HG03066 (cell line): ENCODE data around the gene TMEM43.

Source experiments
- ATAC-seq: cut with Tn5 transposase; IDR thresholded peaks from one replicate; pipeline ENCODE4 v1.9.1; 2021; ENCODE audit warnings: low read depth; ENCODE audit not compliant: unreplicated experiment

Gene TMEM43

DNA sequence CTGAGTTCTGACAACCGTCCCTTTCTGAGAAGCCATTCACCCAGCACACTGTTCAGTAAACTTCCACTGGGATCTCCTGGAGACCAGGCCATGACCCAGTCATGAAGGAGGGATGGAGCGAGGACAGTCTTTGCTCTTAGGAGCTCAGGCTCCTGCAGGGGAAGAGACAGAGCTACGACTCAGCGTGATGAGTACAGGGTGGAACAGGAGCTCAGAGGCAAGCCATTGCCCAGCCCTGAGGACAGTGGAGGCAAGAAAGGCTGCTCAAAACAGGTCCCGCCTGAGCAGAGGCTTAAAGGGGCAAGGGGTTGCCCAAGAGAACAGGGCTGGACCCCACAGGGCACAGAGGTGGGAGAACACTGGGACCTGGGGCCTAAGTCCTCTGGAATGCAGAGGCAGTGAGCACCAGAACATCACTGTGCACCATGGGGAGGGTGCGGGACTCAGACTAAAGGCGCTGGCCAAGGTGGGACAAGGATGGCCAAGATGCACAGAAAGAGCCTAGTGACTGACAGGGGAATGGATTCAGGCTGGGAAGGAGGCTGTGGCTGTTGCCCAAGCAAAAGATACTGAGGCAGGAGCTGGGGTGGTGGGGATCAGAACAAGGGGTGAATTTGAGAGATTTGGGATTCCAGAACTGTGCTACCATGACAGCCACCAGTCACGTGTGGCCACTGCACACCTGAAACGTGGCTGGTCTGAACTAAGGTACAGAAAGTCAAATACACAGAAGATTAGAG lies 25.8 kb downstream of the TMEM43 start:
- ATAC-seq, result no peak

DNA sequence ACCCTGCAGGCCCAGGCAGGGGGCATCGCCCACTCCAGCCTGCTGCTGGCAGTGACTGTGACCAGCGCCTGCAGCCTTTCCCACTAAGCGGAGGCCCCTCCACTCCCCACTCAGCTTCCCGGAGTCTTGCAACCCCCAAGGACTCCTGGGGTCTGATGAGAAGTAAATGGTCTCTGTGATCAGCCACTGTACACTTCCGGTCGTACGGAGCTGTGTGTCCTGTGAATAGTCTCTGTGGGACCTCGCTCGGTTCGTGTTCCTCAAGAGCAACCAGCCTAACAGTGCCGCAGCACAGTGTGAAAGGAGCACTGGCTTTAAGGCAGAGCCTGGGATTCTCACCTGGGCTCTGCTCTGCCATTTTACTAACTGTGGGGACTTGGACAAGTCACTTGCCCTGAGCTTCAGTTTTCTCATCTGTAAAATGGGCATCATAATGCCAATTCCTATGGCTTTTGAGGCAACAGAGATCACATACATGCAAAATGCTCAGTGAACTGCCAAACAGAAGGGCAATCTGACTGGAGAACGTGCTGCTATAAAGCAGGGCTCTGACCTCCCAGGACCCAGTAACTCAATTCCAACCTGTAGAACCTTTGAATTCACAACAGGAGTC lies 26.7 kb downstream of the TMEM43 start:
- no peak for ATAC-seq

DNA sequence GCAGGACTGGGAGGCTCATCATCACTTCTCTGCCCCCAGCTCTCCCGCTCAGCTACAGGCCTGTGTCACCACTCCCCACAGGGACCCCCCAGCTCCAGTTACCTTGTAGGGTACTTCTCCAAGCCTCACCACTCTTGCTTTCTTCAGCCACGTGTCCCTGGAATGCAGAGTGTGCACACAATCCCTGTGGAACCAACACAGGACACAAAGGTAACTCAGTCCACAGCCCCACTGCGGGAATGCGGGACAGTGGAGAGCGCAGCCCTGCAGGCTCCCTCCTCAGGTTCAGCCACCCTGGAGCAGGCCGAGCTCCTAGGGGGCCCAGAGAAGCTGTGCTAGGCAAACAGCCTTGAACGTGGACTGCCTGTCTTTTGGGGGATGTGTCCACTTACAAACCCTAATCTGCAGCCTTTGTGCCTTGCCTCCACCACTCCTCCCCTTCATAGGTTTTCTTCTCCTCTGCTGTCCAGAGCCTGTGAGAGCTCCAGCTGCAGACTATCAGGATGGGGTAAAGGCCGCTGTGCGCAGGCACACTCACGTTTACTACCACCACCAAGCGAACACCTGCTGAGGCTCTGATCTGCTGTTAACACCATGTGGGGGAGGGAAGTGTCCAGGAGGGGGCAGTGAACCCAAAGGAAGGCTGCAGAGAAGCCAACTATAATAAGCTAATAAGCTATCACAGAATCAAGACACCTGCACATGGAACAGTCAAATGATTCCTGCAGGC lies 27.5 kb downstream of the TMEM43 start:
- no peak for ATAC-seq

DNA sequence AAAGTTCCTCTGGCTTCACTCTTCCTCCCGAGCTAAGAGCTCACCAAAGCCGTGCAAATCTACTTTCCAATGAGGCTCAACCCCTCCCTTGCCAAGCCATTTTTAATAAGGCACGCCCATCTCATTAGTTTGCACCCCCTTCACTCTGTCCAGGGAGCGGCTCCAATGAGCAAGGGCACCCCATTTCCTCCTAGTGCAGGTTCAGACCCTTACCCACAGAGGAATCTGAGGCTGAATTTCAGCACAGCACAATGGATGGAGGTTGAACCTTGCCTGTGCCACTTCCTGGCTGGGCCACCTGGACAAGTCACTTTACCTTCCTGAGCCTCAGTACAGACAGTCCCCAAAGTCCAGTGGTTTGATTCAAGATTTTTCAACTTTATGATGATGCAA lies 28.1 kb downstream of the TMEM43 start:
- no peak for ATAC-seq

DNA sequence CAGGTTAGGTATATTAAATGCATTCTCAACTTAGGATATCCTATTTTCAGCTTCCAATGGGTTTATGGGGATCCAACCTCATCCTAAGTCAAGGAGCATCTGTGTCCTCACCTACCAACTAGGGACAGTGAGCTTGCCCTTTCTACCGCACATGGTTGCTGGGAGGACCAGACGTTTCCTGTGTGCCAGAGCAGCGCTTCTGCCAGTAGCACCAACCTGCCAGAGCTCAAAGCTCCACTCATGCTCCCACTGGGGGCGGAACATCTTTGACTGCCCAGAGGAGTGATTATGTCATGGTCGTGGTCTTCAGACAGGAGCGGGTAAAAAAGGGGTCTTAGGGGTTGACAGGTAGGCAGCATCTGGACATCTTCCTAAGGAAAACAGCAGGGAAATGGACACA lies 28.8 kb downstream of the TMEM43 start:
- no peak for ATAC-seq

DNA sequence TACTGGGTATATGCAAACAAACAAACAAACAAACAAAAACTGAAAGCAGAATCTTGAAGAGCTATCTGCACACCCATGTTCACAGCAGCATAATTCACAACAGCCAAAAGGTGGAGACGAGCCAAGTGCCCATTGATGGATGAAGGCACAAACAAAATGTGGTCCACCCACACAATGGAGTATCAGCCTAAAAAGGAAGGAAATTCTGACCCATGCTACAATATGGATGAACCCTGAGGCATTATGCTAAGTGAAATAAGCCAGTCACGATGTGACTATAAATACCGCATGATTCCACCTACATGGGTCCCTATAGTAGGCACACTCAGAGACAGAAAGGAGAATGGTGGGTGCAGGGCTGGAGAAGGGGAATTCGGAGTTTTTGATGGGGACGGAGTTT lies 29.4 kb downstream of the TMEM43 start:
- no peak for ATAC-seq

DNA sequence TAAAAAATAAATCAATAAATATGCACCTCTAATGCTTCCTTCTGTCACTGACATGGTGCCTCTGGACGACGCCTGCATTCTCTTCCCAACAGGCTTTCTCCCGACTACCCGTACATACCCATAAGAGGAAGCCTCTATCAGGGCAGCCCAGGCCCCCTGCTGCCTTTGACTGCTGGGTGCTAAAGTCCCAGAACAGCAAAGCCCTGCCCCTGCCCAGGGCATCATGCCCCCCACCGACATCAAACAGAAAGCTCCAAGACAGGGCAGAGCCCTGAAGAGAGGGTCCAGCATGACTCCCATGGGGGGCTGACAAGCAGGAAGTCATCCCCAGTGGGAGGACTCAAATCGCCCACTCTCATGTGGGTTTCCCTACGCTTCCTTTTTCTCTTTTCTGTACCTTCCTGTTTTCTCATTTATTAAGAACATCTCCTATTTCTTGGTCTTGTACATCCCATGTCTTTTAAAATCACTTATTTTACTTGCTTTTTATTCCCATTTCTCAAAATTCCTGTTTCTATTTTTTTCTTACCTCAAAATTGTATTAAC lies 30.1 kb downstream of the TMEM43 start:
- no peak for ATAC-seq

DNA sequence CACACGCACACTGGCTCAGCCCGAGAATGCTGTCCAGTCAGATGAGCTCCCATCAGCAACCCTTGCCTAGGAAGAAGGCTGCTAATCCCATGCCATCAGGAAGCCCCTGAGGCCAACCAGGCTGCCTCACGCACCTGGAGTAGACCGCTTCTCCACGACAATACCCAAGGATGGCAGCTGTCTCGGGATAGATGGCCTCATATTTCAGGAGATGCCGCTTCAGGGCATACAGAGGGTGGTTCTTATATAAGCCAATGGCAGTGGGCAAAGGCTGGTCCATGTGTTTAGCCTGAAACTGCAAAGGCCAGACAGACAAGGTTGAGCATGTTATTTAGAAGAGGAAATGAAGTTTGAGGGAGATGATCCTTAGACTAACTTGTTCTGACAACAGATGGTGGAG lies 31.3 kb downstream of the TMEM43 start:
- ATAC-seq, result no peak

DNA sequence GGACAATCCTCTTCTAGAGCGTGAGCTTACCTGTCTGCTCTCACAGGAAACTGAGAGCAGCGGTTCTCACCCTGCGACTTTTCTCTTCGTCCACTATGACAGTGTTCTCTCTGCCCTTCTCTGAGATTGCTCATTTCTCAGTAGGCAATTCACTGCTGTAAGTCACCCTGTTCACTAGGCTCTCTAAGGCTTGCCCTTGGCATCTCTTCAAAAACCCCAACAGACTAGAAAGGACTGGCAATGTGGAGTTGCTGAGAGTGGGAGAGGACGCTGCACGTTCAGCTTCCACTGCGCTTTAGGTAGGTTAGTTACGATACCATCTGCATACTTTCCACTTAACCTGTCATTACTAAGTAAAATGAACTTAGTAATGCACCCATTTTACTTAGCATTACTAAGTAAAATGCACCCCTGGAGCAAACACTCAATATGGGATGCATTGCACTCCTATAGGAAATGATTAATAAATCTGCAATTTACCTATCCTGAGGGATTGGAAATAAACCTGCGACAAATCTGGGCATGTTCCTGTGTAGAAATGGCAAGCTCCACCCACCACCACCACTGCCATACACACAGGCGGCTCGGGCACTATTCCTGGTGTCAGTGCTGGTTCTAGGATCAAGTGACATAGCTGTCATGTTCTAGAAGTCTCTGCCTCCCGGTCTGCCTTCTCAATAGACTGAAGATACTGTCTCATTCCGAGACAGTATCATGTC lies 32.1 kb downstream of the TMEM43 start:
- no peak for ATAC-seq

DNA sequence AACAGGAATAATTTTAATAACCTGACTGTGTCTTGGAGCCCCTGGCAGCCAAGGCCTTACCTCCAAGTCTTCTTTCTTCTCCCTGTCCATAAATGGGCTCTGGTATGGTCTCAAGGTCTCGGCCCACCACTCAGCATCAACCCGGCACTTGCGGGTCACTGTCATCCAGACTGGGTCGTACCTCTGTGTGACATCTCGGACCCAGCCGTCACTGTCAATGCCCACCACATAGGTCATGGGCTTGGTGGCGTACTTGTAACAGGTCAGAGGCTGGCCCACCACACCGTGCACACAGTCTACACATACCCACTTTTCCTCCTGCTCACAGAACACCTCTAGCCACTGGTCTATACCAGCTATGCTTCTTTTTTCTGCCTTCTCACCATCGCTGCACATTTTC lies 33.1 kb downstream of the TMEM43 start:
- ATAC-seq, result no peak

DNA sequence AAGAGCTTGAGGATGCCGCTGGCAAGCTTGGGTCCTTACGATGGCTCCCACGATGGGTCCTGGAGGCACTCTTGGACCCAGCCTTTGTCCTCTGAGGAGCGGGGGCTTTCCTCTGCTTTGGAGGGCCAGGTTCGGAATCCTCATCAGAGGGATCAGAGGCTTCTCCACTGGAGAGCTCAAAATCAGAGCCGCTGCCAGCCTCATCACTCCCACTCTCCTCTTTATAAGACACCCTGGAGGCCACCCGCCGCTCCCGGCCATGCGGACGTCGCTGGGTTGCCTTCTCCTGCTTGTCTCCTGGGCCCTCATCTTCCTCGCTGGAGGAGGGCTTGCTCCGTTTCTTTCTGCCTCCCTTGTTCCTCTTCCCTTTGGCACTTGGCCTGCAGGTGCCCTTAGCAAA lies 33.5 kb downstream of the TMEM43 start:
- ATAC-seq, result no peak

DNA sequence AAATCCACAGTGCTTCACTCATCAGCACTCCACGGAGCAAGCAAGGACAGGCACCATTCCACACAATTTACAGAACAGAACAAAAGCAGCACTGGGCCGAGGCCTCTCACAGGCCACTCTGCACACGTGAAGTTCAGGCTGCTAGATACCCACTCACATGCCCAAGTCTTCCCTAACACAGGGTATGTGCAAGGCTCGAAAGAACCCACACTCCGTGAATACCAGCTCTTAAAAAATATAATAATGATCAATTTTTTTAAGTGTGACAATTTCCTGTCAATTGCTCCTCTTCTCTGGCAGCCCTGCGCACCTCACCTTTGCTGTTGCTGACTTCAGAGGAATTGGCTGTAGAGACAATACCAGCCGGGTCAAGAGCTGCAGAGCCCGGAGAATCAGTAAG lies 34.6 kb downstream of the TMEM43 start:
- no peak for ATAC-seq

DNA sequence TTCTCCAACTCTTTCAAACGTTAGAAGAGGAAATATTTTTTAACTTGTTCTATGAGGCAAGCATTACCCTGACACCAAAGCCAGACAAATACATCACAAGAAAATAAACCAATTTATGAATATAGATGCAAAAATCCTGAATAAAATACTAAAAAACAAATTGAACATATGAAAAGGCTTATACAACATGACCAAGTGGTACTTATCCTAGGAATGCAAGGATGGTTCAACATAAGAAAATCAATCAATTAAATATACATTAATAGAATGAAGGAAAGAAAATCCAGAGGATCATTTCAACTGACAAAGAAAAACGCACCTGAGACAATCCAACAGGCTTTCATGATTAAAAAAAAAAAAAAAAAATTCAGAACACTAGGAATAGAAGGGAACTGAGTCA lies 36.4 kb downstream of the TMEM43 start:
- no peak for ATAC-seq

DNA sequence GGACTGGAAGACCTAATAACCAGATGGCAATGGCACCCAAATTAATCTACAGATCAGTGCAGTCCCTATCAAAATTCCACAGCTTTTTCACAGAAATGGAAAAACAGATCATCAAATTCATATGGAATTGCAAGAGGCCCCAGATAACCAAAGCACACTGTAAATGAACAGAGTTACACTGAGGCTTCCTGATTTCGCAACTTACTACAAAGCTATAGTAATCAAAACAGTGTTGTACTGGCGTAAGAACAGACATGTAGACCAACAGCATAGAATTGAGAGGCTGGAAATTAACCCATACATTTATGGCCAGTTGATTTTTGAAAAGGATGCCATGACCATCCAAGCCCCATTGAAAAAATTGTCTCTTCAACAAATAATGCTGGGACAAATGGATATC lies 37.3 kb downstream of the TMEM43 start:
- no peak for ATAC-seq

DNA sequence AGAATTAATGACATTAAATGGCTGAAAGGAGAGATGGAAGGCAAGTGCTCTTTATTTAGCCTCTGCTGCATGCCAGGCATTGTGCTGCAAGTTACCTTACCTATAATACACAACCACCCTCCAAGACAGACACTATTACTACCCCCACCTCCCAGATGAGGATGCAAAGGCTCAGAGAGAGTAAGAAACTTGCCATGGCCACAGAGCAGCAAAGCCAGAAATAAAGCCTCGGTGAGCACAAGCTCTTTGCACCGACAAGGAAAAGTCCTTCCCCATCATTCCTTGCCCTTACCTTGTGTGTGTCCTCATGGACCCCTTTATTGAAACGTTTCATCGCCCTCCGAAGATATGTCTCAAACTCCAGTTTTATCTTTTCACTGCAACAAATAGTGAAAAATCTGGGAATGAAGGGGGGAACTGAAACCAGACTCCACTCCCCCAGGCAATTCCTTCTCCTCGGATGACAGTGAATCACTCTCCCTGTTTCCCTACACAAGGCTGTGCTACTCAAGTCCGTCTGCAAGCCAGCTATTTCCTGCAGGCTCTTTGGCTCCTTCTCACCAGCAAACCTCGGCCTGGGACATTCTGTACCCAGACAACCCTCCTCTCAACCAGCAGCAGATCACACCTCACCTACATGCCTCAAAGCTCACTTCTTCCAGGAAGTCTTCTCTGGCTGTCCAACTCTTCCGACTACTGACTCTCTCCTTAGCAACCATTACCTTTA lies 42.2 kb downstream of the TMEM43 start:
- ATAC-seq, result no peak

DNA sequence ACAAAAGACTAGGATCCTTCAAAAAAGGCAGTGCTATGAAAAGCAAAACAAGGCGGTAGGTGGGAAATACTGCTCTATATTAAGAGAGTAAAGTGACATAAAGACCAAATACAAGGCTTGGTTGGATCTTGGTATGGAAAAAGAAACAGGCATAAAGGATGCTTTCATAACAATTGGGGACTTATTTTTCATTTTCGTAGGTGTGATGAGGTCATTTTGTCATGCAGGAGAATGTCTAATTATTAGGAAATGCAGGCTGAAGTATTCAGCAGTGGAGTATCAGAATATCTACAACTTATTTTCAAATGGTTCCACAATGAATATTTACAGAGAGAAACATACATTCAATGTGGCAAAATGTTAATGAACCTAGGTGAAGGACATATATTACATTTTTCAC lies 44.6 kb downstream of the TMEM43 start:
- ATAC-seq, result no peak

DNA sequence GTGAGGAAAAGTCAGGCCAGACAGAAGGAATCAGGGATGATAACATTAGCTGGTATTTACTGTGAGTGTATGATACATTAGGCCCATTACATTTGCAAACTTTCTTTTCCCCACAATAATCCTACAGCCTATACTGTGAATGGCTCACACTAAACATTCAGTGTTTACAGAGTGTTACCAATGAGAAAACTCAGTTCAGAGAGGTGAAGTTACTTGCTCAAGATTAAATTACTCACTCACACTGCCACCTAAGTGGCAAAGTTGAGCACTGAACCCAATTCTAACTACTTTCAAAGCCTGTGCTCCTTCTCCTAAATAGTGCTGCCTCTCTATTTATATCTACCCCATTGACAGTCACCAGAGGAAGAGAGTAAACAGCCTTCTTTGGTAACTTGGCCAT lies 45.0 kb downstream of the TMEM43 start:
- no peak for ATAC-seq

DNA sequence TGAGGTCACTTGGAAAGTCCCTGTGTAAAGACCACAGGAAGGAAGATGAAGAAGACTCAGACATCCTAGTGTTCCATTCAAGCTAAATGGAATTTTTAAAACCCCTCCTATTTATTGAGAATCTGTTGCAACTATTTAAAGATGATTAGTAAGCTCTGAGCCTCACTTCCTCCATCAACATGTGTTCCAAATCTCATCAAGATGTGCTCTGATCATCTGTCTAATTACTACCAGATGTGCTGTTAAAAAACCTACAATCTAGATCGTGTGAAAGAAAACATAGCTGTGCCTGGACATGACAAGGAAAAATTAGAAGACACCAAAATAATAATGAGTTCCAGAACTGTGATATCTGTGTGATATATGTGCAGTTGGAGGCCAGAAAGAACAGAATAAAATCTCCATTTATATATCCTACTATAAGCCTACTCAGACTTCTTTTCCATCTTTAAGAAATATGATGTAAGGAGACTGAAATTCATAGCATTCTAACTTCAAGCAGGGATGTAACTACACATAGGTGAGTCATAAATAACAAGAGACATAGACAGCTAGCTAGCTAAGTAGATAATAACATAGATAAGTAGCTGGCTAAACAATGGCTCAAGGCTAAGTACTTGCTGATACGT lies 45.8 kb downstream of the TMEM43 start:
- no peak for ATAC-seq

DNA sequence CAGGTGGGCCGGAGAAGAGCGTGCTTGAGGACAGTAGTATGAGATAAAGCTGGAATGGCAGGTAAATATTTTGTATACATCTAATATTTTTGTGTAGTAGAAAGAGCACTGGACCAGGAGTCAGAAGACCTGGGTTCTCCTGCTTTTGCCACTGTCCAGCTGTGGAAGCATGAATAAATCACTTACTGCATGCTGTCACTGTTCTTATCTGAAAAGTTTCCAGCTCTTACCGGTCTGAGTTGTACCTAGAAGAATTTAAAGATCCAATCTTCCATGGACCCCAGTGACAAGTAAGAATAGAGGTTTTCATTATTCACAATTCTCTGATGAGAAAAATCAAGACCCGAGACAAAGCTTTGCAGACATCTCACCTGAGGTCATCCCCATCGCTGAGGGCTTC lies 47.6 kb downstream of the TMEM43 start:
- no peak for ATAC-seq

DNA sequence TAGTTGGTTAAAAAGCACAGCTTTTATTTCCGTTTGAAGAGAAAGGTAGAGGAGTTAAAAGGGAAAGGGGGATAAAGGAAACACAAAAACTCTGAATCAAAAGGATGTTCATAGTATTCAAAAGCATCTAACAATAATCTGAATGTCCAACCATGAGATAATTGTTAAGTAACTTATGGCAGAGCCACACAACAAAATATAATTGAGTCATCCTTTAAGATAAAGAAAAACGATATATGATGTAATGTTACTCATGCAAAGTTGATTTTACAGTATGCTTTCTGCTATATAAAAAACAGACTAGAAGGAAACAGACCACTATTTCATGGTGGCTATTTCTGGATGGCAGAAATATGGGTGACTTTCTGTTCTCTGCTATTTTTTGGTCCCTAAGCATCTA lies 49.6 kb downstream of the TMEM43 start:
- ATAC-seq, result no peak
